ENCODE results near the gene BCAS1. TPM values are rescaled to one million over a fixed set of nuclear protein-coding genes. Genes with fewer than 3 reads are reported as not detected.

BCAS1 gene
- total and polyA plus RNA-seq, 10 of the 15 experiments (the other 5 are each of a cell fraction or from before 2014, with no cell fraction given) = 0.21 to 1.4 (median 0.55) TPM

- peak; percentile 87 for TF ChIP-seq SKIL (IDR thresholded peaks at IDR 0.05; ENCODE audit: low read depth, poor library complexity, severe bottlenecking)
- TF ChIP-seq NRF1 (conservative IDR thresholded peaks at IDR 0.05; ENCODE audit: low read depth, low read length) = no peak
- TF ChIP-seq, protein P1, sequence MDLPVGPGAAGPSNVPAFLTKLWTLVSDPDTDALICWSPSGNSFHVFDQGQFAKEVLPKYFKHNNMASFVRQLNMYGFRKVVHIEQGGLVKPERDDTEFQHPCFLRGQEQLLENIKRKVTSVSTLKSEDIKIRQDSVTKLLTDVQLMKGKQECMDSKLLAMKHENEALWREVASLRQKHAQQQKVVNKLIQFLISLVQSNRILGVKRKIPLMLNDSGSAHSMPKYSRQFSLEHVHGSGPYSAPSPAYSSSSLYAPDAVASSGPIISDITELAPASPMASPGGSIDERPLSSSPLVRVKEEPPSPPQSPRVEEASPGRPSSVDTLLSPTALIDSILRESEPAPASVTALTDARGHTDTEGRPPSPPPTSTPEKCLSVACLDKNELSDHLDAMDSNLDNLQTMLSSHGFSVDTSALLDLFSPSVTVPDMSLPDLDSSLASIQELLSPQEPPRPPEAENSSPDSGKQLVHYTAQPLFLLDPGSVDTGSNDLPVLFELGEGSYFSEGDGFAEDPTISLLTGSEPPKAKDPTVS (IDR thresholded peaks at IDR 0.05; ENCODE audit: low read depth, low read length) = no peak
- no peak for TF ChIP-seq MYC (IDR thresholded peaks at IDR 0.05; ENCODE audit: insufficient read depth, insufficient read length, insufficient replicate concordance, low read length, severe bottlenecking)
- no peak for TF ChIP-seq ZBED1 (IDR thresholded peaks at IDR 0.05; ENCODE audit: borderline replicate concordance)
- TF ChIP-seq, protein P2, sequence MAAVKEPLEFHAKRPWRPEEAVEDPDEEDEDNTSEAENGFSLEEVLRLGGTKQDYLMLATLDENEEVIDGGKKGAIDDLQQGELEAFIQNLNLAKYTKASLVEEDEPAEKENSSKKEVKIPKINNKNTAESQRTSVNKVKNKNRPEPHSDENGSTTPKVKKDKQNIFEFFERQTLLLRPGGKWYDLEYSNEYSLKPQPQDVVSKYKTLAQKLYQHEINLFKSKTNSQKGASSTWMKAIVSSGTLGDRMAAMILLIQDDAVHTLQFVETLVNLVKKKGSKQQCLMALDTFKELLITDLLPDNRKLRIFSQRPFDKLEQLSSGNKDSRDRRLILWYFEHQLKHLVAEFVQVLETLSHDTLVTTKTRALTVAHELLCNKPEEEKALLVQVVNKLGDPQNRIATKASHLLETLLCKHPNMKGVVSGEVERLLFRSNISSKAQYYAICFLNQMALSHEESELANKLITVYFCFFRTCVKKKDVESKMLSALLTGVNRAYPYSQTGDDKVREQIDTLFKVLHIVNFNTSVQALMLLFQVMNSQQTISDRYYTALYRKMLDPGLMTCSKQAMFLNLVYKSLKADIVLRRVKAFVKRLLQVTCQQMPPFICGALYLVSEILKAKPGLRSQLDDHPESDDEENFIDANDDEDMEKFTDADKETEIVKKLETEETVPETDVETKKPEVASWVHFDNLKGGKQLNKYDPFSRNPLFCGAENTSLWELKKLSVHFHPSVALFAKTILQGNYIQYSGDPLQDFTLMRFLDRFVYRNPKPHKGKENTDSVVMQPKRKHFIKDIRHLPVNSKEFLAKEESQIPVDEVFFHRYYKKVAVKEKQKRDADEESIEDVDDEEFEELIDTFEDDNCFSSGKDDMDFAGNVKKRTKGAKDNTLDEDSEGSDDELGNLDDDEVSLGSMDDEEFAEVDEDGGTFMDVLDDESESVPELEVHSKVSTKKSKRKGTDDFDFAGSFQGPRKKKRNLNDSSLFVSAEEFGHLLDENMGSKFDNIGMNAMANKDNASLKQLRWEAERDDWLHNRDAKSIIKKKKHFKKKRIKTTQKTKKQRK (IDR thresholded peaks at IDR 0.05; ENCODE audit: low read depth, low read length) = no peak
- peak; percentile 14; the same call in 1 of the 2 replicates for TF ChIP-seq SPI1 (IDR thresholded peaks at IDR 0.05; ENCODE audit: borderline replicate concordance, insufficient read depth, low read depth, low read length)
- TF ChIP-seq BCL3 (IDR thresholded peaks at IDR 0.05; ENCODE audit: borderline replicate concordance, insufficient read depth, low read depth, low read length, poor library complexity, severe bottlenecking) = no peak
- TF ChIP-seq ZNF217 (IDR thresholded peaks at IDR 0.05) = no peak
- peak; percentile 18; the same call in 1 of the 2 replicates for TF ChIP-seq RB1 (IDR thresholded peaks at IDR 0.05; ENCODE audit: borderline replicate concordance)
- no peak for TF ChIP-seq ZNF592 (IDR thresholded peaks at IDR 0.05)
- TF ChIP-seq MEF2B (IDR thresholded peaks at IDR 0.05; ENCODE audit: partially characterized antibody, poor library complexity, severe bottlenecking) = peak; percentile 38
- no peak for TF ChIP-seq SIX5 (IDR thresholded peaks at IDR 0.05; ENCODE audit: low read depth, low read length, severe bottlenecking)
- TF ChIP-seq TCF12 (IDR thresholded peaks at IDR 0.05; ENCODE audit: low read depth, low read length) = 0 out of 2 replicates have a peak, but pooled peaks have one; percentile 26
Measured at GRCh38 chr20:53949319-53949839, 121.0 kb downstream of the BCAS1 start (continued).
